Mononuclear cell (primary cell): ENCODE data around the gene SF3B3. TPM values are rescaled to one million over a fixed set of nuclear protein-coding genes. Genes with fewer than 3 reads are reported as not detected.

ENCODE experiments used
- H3K27me3 ChIP-seq: 2 replicates; pipeline ENCODE4 v1.6.0; 2011; ENCODE audit warnings: low read length, control low read depth; ENCODE audit not compliant: insufficient read depth
- H3K4me1 ChIP-seq: 2 replicates; pipeline ENCODE4 v1.5.1; 2011; ENCODE audit warnings: mild to moderate bottlenecking, low read length, control low read depth; ENCODE audit not compliant: insufficient read depth
- H3K4me3 ChIP-seq: 2 replicates; pipeline ENCODE4 v1.5.1; 2011; ENCODE audit warnings: mild to moderate bottlenecking, low read length, moderate library complexity
- H3K9me3 ChIP-seq: 2 replicates; pipeline ENCODE4 v1.5.1; 2011; ENCODE audit warnings: low read depth, mild to moderate bottlenecking, control low read depth, low read length
- total RNA-seq: library from RNA; depleted of rRNA; stranded (reverse); fragments of >200 nt; gene quantifications from one replicate; pipeline ENCODE4 v1.2.3, GENCODE V29; 2012

The SF3B3 gene
- total RNA-seq = 77.6 TPM

- H3K27me3 ChIP-seq = no peaks in the 10 kb centered on the region
- no peaks in the 10 kb centered on the region for H3K9me3 ChIP-seq
- peaks cover 53% of the 10 kb centered on the region for H3K4me1 ChIP-seq
- H3K4me3 ChIP-seq = peak within 1 kb of the TSS; percentile 97
These were observed at the start of gene SF3B3 for GRCh38 chr16:70523743-70524398. SF3B3 (plus strand) TSS chr16:70523816; CDS start chr16:70526657, 2,841 bp downstream.

GRCh38 chr16:70474320-70475053 is 49.1 kb upstream of the SF3B3 start:
- H3K9me3 ChIP-seq = no peaks in the 10 kb centered on the region
- H3K4me3 ChIP-seq = no peak overlapping the region
- no peaks in the 10 kb centered on the region for H3K4me1 ChIP-seq
- H3K27me3 ChIP-seq = no peaks in the 10 kb centered on the region

GRCh38 chr16:70475054-70475871 is 48.4 kb upstream of the SF3B3 start:
- H3K4me3 ChIP-seq = no peak overlapping the region
- H3K9me3 ChIP-seq = no peaks in the 10 kb centered on the region
- H3K4me1 ChIP-seq = no peaks in the 10 kb centered on the region
- H3K27me3 ChIP-seq = no peaks in the 10 kb centered on the region

- H3K9me3 ChIP-seq = no peaks in the 10 kb centered on the region
- no peak overlapping the region for H3K4me3 ChIP-seq
- H3K4me1 ChIP-seq = no peaks in the 10 kb centered on the region
- H3K27me3 ChIP-seq = no peaks in the 10 kb centered on the region
These were observed 47.2 kb upstream of the SF3B3 start for GRCh38 chr16:70476272-70477020.

- H3K4me1 ChIP-seq = no peaks in the 10 kb centered on the region
- no peaks in the 10 kb centered on the region for H3K27me3 ChIP-seq
- H3K4me3 ChIP-seq = no peak overlapping the region
- H3K9me3 ChIP-seq = no peaks in the 10 kb centered on the region
These were observed 45.4 kb upstream of the SF3B3 start for GRCh38 chr16:70478169-70478568.

- Histone ChIP-seq H3K27me3 (no peaks in the 10 kb centered on the region), H3K9me3 (no peaks in the 10 kb centered on the region), H3K4me3 (no peak overlapping the region), H3K4me1 (no peaks in the 10 kb centered on the region)
These were observed 44.7 kb upstream of the SF3B3 start for GRCh38 chr16:70478912-70479341.

GRCh38 chr16:70480127-70481105 is 43.2 kb upstream of the SF3B3 start:
- H3K4me1 ChIP-seq = no peaks in the 10 kb centered on the region
- no peaks in the 10 kb centered on the region for H3K27me3 ChIP-seq
- H3K9me3 ChIP-seq = no peaks in the 10 kb centered on the region
- no peak overlapping the region for H3K4me3 ChIP-seq

- Histone ChIP-seq H3K27me3 (no peaks in the 10 kb centered on the region), H3K4me3 (no peak overlapping the region), H3K9me3 (no peaks in the 10 kb centered on the region), H3K4me1 (no peaks in the 10 kb centered on the region)
These were observed 41.6 kb upstream of the SF3B3 start for GRCh38 chr16:70481929-70482536.

- Histone ChIP-seq H3K27me3 (no peaks in the 10 kb centered on the region), H3K9me3 (no peaks in the 10 kb centered on the region), H3K4me1 (no peaks in the 10 kb centered on the region), H3K4me3 (no peak overlapping the region)
These were observed 41.0 kb upstream of the SF3B3 start for GRCh38 chr16:70482624-70483023.

- Histone ChIP-seq H3K27me3 (no peaks in the 10 kb centered on the region), H3K9me3 (no peaks in the 10 kb centered on the region), H3K4me1 (no peaks in the 10 kb centered on the region), H3K4me3 (no peak overlapping the region)
These were observed 40.2 kb upstream of the SF3B3 start for GRCh38 chr16:70483426-70483825.

- Histone ChIP-seq H3K9me3 (no peaks in the 10 kb centered on the region), H3K4me3 (no peak overlapping the region), H3K27me3 (no peaks in the 10 kb centered on the region), H3K4me1 (no peaks in the 10 kb centered on the region)
These were observed 38.7 kb upstream of the SF3B3 start for GRCh38 chr16:70484867-70485266.

GRCh38 chr16:70490261-70490660 is 33.4 kb upstream of the SF3B3 start:
- H3K9me3 ChIP-seq = no peaks in the 10 kb centered on the region

GRCh38 chr16:70493802-70494201 is 29.8 kb upstream of the SF3B3 start:
- no peaks in the 10 kb centered on the region for H3K9me3 ChIP-seq
- H3K4me3 ChIP-seq = no peak overlapping the region

More at GRCh38 chr16:70490261-70490660, 33.4 kb upstream of the SF3B3 start:
- Histone ChIP-seq H3K27me3 (no peaks in the 10 kb centered on the region), H3K4me3 (no peak overlapping the region), H3K4me1 (no peaks in the 10 kb centered on the region)

More at GRCh38 chr16:70493802-70494201, 29.8 kb upstream of the SF3B3 start:
- Histone ChIP-seq H3K4me1 (no peaks in the 10 kb centered on the region), H3K27me3 (no peaks in the 10 kb centered on the region)
